GM19468 (cell line): Measurements from ENCODE around the gene CAMKK1.
"Not testable (repeated sequence)": the region's sequence is repeated elsewhere in the genome, so short reads cannot be mapped to it uniquely, and the experiment has no call there.

Experiments used
- ATAC-seq: cut with Tn5 transposase; IDR thresholded peaks from one replicate; pipeline ENCODE4 v1.9.1; 2021; ENCODE audit warnings: mild to moderate bottlenecking, moderate library complexity, moderate number of reproducible peaks; ENCODE audit not compliant: unreplicated experiment; ENCODE audit errors: extremely low read depth

Gene CAMKK1

DNA sequence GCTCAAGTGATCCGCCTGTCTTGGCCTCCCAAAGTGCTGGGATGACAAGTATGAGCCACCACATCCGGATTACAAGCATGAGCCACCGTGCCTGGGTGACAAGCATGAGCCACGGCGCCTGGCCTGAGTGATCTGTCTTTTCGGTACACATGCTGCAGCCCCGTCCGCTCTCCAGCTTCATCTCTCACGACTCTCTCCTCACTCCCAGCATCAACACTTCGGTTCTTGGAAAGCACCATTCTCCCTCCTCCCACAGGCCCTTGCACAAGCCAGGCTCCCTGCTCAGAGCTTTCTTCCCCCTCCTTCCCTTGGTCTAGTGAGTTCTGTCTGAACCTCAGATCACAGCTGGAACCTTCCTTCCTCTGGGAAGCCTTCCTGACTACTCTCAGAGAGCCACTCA is 40.3 kb downstream of the CAMKK1 start:
- no peak for ATAC-seq

DNA sequence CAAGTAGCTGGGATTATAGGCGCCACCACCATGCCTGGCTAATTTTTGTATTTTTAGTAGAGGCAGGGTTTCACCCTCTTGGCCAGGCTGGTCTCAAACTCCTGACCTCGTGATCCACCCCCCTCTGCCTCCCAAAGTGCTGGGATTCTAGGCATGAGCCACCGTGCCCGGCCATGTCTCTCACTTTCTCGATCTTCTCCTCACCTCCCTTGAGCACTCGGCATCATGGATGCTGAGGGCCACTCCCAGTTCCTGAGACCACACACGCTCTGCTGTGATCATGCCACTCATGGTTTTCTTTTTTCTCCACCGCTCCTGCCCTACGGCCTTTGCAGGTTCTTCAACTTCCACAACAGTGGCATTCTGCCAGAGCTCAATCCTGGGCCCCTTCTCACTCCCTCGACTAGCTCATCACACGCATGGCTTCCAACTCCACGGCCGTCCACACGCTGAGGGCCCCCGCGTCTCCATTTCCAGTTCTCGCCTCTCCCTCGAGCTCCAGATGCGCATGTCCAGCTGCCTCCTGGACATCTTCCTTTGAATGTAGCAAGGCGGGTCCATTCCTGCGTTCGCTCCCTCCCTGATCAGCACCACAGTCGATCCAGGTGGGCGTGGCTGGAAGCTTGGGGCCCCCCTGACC is 41.3 kb downstream of the CAMKK1 start:
- no peak for ATAC-seq

- no peak for ATAC-seq
Observed at GRCh38 chr17:3848229-3848835, 44.5 kb downstream of the CAMKK1 start.

GRCh38 chr17:3847165-3847670 is 45.6 kb downstream of the CAMKK1 start:
- no peak for ATAC-seq

- no peak for ATAC-seq
Observed at GRCh38 chr17:3846437-3847164, 46.3 kb downstream of the CAMKK1 start.

DNA sequence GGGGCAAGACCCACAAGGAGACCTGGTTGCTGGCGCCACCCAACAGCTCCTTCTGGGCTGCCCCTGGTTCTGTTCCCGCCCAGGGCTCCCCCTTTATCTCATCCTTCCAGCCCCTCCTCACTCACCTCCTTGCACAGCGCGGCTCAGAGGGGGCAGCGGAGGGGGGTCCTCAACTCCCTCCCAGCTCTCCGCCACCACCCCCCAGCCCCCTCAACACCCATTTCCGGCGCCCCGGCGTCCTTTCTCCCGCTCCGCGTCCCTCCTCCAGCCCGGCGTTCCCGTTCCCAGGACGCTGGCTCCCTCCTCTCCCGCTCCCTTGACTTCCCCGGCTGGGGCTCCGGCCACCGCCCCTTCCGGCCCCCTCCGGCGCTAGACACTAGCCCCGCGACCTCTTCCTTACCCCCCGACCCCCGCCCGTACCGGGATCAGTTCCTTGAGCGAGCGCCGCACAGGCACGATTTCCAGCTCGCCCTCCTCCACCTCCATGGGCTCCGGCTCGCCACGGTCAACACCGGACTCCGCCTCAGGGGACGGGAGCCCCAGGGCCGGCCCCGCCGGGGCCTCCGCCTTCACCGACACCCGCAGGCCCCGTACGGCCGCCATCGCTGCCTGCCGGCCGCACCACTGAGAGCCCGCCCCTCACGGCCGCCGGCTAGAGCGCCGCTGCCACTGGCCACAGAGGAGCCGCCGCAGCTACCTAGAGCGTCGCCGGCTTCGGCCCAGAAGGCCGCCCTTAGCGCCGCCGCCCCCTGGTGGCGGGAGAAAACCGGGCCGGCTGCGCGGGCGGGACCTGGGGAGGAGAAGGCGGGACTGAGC is 47.0 kb downstream of the CAMKK1 start, which contains the start of gene NCBP3:
Gene NCBP3 (minus strand): TSS at position 626 of the 816 bp plus-strand sequence. CDS start 23 bp downstream, at position 603.
- peak; percentile 41 for ATAC-seq

- ATAC-seq: no peak
Observed at GRCh38 chr17:3845291-3845620, 47.6 kb downstream of the CAMKK1 start.

DNA sequence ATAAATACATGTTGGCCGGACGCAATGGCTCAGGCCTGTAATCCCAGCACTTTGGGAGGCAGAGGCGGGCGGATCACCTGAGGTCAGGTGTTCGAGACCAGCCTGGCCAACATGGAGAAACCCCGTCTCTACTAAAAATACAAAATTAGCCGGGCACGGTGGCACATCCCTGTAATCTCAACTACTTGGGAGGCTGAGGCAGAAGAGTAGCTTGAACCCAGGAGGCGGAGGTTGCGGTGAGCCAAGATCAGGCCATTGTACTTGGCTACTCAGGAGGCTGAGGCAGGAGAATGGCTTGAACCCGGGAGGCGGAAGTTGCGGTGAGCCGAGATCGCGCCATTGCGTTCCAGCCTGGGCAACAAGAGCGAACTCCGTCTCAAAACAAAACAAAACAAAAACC is 48.3 kb downstream of the CAMKK1 start:
- ATAC-seq: not testable (repeated sequence)

- no peak for ATAC-seq
Observed at GRCh38 chr17:3843935-3844516, 48.8 kb downstream of the CAMKK1 start.

GRCh38 chr17:3838206-3838605 is 54.6 kb downstream of the CAMKK1 start:
- no peak for ATAC-seq

DNA sequence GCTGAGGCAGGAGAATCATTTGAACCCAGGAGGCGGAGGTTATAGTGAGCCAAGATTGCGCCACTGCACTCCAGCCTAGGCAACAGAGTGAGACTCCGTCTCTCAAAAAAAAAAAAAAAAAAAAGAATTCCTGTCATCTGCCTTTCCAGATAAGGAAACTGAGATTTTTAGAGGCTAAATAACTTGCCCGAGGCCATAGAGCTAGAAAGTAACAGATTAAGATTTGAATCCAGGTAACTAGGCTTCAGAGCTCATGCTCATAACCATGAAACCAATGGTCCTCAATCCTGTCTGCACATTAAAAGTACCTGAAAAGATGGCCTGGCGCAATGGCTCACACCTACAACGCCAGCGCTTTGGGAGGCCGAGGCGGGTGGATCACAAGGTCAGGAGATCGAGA is 56.3 kb downstream of the CAMKK1 start:
- ATAC-seq: no peak

DNA sequence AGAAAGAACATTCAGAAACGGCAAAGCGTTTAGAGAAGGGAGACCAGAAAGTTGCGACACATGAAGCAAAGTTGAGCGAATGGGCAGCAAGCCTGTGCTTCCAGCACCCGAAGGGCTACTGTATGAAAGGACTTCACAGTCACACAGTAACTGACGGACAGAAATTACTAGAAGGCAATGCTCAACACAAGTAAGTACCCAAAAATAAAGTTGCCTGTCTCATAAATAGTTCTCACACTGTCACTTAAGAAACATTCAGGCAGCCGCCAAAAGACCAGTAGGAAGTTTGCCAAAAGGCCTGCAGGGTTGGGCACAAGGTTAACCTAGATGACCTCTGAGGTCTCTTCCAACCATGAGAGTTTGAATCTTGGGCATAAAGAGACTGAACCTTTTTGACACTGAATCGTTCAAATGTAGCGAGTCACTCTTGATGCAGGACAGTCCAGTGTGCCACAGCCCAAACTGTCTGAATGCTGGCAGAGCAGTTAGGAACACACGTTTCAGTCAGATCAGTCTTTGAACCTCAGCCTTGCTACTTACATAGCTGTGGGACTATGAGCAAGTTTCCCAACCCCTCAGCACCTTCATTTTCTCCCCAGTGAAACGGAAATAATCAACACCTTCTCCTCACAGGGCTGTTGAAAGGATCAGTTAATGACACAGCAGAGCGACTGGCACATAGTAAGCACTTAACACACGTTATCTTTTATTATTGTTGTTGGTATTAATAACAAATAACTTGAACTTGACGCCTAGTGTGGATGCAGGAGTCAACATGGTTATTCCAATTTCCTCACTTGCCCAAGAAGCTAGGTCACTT is 57.2 kb downstream of the CAMKK1 start:
- ATAC-seq: no peak

GRCh38 chr17:3834811-3835210 is 58.0 kb downstream of the CAMKK1 start:
- no peak for ATAC-seq

DNA sequence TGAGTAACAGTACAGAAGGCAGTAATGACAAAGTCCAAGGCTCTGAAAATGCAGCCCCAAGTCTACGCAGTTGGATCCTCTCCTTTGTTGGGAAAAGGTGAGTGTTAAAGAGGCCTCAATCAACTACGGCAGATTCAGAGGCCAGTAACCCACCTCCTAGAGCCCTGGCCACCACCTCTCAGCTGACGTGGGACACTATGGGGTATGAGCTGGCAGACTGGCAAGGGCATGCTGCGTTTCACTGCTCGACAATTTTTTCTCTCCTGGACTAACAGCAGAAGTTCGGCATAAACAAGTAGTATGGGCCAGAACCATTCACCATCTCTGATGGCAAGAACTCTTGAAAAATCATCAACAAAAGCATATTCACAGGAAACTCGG is 64.0 kb downstream of the CAMKK1 start:
- ATAC-seq: no peak

GRCh38 chr17:3828151-3828851 is 64.6 kb downstream of the CAMKK1 start:
- no peak for ATAC-seq

DNA sequence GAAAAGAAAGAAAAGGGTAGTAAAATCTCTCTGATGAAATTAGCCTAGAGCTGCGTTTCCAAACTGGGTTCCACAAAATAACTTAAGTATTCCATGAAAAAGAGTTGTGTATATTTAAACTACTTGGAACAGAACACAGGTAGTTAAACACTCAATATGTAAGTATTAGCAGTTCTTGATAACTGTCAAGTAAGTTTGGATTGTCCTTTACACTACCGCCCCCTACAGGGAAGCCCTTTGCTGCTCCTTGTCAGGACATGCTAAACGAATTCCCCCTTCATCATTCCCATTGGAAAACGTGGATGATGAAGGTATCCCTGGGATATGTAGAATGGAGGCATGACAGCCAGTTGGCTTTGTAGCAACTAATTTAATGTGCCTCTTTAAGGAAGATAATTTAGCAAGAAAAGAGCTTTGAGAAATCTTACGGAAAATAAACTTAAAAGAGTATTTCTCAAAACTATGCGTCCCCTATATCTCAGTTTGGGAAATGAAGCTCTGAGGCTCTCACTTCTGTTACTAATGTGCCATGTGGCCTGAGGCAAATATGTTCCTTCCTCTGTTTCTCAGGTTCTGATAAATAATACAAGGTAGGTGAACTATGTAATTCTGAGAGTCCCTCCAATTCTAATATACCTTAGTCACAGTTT is 65.6 kb downstream of the CAMKK1 start:
- ATAC-seq: no peak

DNA sequence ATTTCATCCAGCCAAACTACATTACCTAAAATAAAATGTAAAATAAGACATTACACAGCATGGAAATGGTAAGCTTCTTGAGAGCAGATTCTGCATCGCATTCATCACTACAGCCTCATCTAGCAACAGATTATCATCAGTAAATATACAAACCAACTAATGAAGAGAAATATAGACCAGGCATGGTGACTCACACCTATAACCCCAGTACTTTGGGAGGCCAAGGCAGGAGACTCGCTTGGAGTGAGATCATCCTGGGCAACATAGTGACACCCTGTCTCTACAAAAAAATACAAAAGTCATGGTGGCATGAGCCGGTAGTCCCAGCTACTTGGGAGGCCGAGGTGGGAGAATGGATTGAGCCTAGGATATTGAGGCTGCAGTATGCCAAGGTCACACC is 66.7 kb downstream of the CAMKK1 start:
- no peak for ATAC-seq

DNA sequence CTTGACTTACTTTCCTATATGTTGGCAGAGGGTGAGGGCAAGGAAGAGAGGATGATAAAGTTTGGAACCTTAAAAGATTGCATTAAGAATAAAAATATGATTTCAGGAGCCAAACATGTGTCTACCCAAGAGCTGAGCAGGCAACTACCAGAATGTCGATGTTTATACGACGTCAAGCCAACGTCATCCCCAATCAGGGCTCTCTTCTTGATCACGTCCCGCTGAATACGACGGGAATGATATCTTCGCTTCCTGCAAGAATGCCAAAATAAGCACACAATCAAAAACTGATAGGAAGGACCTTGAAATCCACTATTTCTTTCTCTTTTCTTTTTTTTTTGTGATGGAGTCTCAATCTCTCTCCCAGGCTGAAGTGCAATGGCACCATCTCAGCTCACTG is 71.8 kb downstream of the CAMKK1 start:
- no peak for ATAC-seq
